ENCODE data around the gene ENTPD2. TPM values are rescaled to one million over a fixed set of nuclear protein-coding genes. Genes with fewer than 3 reads are reported as not detected.
A peak's percentile ranks its signal among the peaks of the same experiment; 100 is the strongest.

ENTPD2 gene
- total RNA-seq, 4 donors from 2014 or later = 2.4 to 11.5 TPM; not detected in 2

GRCh38 chr9:137070906-137071275 is 17.0 kb upstream of the ENTPD2 start:
- Histone ChIP-seq H3K27me3 (peaks cover 0 to 10% of the 10 kb centered on the region in 2 donors), H3K4me1 (peaks cover 0 to 15% of the 10 kb centered on the region in 2 donors), H3K36me3 (no peaks in the 10 kb centered on the region), H3K27ac (no peak overlapping the region), H3K4me3 (peak overlapping the region; percentile 7 to 21), H3K9me3 (no peaks in the 10 kb centered on the region)
- intact Hi-C loops (cut with DNase I; ENCODE audit: low total_unique reads) = no loop called here
- TF ChIP-seq CTCF (IDR thresholded peaks at IDR 0.05) = no peak
- no peak for TF ChIP-seq POLR2A (IDR thresholded peaks at IDR 0.05)
- DNase-seq = no peak

- Histone ChIP-seq H3K4me1 (peaks cover 0 to 15% of the 10 kb centered on the region in 2 donors), H3K4me3 (peak within 1 kb of the TSS; percentile 7 to 21), H3K27ac (no peak within 1 kb of the TSS), H3K36me3 (no peaks in the 10 kb centered on the region), H3K27me3 (peaks cover 0 to 10% of the 10 kb centered on the region in 2 donors), H3K9me3 (no peaks in the 10 kb centered on the region)
- peak; percentile 66 for DNase-seq
- intact Hi-C loops (cut with DNase I; ENCODE audit: low total_unique reads) = no loop called here
- TF ChIP-seq POLR2A (IDR thresholded peaks at IDR 0.05) = peak in 1 of 2 donors; percentile 16
- no peak for TF ChIP-seq CTCF (IDR thresholded peaks at IDR 0.05)
Measured at GRCh38 chr9:137070201-137070905, 16.5 kb upstream of the ENTPD2 start, which contains the start of gene SAPCD2. SAPCD2 (minus strand) TSS chr9:137070557; CDS start chr9:137070460, 97 bp downstream.

- H3K4me3 ChIP-seq = no peak overlapping the region
- TF ChIP-seq CTCF (IDR thresholded peaks at IDR 0.05) (no peak), POLR2A (IDR thresholded peaks at IDR 0.05) (no peak)
- peaks cover 0 to 15% of the 10 kb centered on the region in 2 donors for H3K4me1 ChIP-seq
- no peaks in the 10 kb centered on the region for H3K9me3 ChIP-seq
- no peak for DNase-seq
- no peaks in the 10 kb centered on the region for H3K36me3 ChIP-seq
- H3K27ac ChIP-seq = no peak overlapping the region
- peaks cover 0 to 10% of the 10 kb centered on the region in 2 donors for H3K27me3 ChIP-seq
- intact Hi-C loops (cut with DNase I; ENCODE audit: low total_unique reads) = no loop called here
Measured at GRCh38 chr9:137069508-137070091, 15.7 kb upstream of the ENTPD2 start.

GRCh38 chr9:137068539-137069507 is 15.0 kb upstream of the ENTPD2 start:
- TF ChIP-seq POLR2A (IDR thresholded peaks at IDR 0.05) (no peak), CTCF (IDR thresholded peaks at IDR 0.05) (no peak)
- Histone ChIP-seq H3K27me3 (peaks cover 0 to 10% of the 10 kb centered on the region in 2 donors), H3K4me3 (no peak overlapping the region), H3K27ac (no peak overlapping the region), H3K9me3 (no peaks in the 10 kb centered on the region), H3K4me1 (peaks cover 0 to 15% of the 10 kb centered on the region in 2 donors), H3K36me3 (no peaks in the 10 kb centered on the region)
- intact Hi-C loops (cut with DNase I; ENCODE audit: low total_unique reads) = no loop called here
- DNase-seq = no peak

Measured in uterus (tissue), 4 donors.